HepG2 (cell line): ENCODE measurements around the gene SMAD7.

ENCODE experiments used
- ATF1 ChIP-seq: IDR thresholded peaks from 2 replicates; pipeline ENCODE4 v1.6.1; 2016; ENCODE audit warnings: mild to moderate bottlenecking, control low read depth
- KDM1A ChIP-seq: IDR thresholded peaks from 2 replicates; pipeline ENCODE4 v1.6.1; 2016; ENCODE audit warnings: missing compliant biosample characterization
- POLR2AphosphoS5 ChIP-seq: IDR thresholded peaks from 2 replicates; pipeline ENCODE4 v1.6.1; 2012; ENCODE audit warnings: low read depth, low read length
- RBAK ChIP-seq: sonication (generic); formaldehyde crosslinking; IDR thresholded peaks from 2 replicates; pipeline ENCODE4 v1.5.1; 2020; ENCODE audit warnings: mild to moderate bottlenecking, missing genetic modification reagents
- TCF7 ChIP-seq: sonication (generic); IDR thresholded peaks from 2 replicates; pipeline ENCODE4 v1.6.1; 2016; ENCODE audit warnings: antibody characterized with exemption, low read depth
- ZNF274 ChIP-seq: sonication (generic); formaldehyde crosslinking; IDR thresholded peaks from 2 replicates; pipeline ENCODE4 v1.5.1; 2020; ENCODE audit warnings: mild to moderate bottlenecking, missing genetic modification reagents
- TF ChIP-seq, protein P1 (sequence below): sonication (generic); formaldehyde crosslinking; IDR thresholded peaks from 2 replicates; pipeline ENCODE4 v1.4.0; 2020; ENCODE audit warnings: mild to moderate bottlenecking, missing genetic modification reagents
- TF ChIP-seq, protein P2 (sequence below): IDR thresholded peaks from 2 replicates; pipeline ENCODE4 v1.6.1; 2012; ENCODE audit warnings: low read length, improper control_type of control experiment
- TF ChIP-seq, protein P3 (sequence below): sonication (generic); formaldehyde crosslinking; IDR thresholded peaks from 2 replicates; pipeline ENCODE4 v1.4.0; 2020; ENCODE audit warnings: missing genetic modification reagents

DNA sequence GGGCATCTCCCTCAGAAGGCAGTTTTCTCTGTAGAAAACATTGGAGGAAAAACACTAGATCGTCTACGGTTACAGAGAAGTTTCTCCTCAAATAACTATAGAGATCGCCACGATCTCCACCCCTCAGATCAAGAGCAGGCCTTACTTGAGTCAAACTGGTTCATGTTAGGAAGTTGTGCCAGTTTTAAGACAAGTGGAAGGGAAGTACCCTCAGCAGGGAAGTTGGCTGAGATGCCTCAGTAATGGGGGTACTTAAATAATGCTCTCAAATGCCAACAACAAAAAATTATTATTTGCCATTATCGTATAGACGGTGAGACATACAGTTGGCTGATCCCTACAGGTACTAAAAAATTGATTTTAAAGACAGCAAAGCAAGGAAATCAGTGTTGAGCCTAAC lies 8.2 kb upstream of the SMAD7 start:
- TF ChIP-seq, protein P1, sequence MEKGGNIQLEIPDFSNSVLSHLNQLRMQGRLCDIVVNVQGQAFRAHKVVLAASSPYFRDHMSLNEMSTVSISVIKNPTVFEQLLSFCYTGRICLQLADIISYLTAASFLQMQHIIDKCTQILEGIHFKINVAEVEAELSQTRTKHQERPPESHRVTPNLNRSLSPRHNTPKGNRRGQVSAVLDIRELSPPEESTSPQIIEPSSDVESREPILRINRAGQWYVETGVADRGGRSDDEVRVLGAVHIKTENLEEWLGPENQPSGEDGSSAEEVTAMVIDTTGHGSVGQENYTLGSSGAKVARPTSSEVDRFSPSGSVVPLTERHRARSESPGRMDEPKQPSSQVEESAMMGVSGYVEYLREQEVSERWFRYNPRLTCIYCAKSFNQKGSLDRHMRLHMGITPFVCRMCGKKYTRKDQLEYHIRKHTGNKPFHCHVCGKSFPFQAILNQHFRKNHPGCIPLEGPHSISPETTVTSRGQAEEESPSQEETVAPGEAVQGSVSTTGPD (CRISPR knock-in tag): no peak
- no peak for TF ChIP-seq ZNF274
- no peak for TF ChIP-seq KDM1A (CRISPR knock-in tag)
- no peak for TF ChIP-seq TCF7
- TF ChIP-seq ATF1 (CRISPR knock-in tag): no peak
- no peak for TF ChIP-seq POLR2AphosphoS5
- TF ChIP-seq RBAK (CRISPR knock-in tag): no peak
- TF ChIP-seq, protein P2, sequence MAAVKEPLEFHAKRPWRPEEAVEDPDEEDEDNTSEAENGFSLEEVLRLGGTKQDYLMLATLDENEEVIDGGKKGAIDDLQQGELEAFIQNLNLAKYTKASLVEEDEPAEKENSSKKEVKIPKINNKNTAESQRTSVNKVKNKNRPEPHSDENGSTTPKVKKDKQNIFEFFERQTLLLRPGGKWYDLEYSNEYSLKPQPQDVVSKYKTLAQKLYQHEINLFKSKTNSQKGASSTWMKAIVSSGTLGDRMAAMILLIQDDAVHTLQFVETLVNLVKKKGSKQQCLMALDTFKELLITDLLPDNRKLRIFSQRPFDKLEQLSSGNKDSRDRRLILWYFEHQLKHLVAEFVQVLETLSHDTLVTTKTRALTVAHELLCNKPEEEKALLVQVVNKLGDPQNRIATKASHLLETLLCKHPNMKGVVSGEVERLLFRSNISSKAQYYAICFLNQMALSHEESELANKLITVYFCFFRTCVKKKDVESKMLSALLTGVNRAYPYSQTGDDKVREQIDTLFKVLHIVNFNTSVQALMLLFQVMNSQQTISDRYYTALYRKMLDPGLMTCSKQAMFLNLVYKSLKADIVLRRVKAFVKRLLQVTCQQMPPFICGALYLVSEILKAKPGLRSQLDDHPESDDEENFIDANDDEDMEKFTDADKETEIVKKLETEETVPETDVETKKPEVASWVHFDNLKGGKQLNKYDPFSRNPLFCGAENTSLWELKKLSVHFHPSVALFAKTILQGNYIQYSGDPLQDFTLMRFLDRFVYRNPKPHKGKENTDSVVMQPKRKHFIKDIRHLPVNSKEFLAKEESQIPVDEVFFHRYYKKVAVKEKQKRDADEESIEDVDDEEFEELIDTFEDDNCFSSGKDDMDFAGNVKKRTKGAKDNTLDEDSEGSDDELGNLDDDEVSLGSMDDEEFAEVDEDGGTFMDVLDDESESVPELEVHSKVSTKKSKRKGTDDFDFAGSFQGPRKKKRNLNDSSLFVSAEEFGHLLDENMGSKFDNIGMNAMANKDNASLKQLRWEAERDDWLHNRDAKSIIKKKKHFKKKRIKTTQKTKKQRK: no peak
- TF ChIP-seq, protein P3, sequence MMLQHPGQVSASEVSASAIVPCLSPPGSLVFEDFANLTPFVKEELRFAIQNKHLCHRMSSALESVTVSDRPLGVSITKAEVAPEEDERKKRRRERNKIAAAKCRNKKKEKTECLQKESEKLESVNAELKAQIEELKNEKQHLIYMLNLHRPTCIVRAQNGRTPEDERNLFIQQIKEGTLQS (CRISPR knock-in tag): no peak
